ENCODE measurements around the gene CKAP5.
"Not testable (repeated sequence)": the region's sequence is repeated elsewhere in the genome, so short reads cannot be mapped to it uniquely, and the experiment has no call there.

Gene CKAP5

DNA sequence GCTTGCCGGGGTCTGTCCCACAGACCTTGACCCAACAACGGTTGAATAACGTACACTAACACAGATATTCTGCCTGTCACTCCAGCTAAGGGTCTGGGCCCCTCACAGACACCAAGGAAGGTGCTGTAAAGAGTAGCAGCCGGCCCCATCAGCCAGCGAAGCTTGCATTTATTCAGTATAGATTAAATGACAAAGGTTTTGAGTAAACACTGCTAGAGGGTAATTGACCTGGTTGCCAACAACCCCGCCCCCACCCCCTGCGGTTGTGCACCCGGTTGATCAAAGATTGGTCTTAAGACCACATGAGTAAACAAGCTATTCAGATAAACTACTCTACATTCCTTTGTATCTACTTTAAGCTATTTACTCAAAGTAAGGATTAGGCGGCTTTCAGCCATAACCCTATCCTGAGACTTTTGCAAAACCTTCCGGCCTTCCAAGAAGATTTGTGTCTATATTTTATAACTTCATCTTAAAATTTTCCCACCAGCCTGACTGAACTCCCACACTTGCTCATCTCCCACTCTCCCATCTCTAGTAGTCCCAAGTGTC lies 4.8 kb upstream of the CKAP5 start:
- DNase-seq, result no peak

DNA sequence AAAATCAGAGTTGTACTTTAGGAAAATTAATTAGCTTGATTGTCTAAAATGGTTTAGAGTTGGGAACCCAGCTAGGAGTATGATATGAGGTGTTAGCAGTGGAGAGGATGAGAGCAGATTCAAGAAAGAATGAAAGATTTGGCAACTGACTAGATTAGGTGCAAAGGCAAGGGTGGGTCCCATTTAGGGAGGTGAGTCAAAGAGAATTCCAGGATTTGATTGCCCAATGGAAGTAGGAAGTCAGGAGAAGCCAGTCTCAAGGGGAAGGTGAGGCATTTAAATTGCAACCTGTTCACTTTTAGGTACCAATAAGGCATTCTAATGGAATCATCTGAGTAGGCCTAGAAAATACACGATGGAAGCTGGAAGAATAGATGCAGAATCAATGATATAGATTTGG lies 3.6 kb upstream of the CKAP5 start:
- no peak for DNase-seq

DNA sequence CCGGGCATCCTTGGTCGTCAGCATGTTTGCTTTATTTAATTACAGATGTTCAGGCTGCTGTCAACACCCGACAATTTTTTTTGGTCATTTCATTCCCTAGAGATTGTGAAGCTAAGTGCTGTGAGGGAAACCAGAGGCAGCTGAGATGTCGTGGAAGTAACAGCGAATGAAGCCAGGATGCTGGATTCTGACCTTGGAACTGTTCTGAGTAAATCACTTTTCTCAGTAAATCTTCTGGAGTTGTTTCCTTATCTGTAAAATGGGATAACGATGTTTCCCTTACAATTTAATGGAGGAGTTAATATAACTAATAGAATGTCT lies 390 bp upstream of the CKAP5 start:
- DNase-seq, result no peak

DNA sequence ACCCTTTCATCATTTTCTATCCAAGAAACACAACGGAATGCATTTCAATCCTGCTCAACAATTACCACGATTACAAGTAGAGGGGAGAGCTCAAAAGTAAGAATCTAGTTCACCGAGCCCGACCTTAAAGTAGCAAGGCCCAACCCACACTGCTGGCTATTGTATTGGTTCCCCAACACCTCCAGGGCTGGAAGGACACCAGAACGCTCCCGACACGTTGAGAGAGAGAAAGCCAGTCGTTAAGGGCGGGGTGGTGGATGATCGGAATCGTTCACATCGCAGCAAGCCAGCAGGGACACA lies 690 bp downstream of the CKAP5 start:
- DNase-seq, result peak; percentile 2

DNA sequence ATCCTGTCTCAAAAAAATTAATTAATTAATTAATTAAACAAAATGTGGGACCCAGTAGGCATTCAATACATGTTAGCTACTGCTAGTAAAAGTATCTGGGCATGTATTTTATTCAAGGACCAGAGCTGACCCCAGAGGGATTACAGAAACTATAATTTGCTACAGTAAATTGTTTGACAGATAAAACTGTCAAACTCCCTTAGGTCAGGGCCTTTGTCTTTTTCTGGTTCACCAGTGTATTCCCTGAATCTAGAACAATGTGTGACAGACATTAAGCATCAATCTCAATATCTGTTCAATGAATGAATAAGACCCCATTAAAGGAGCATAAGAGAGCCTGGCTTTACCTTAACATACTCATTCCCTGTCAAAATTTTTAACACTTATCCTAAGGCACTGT lies 6.0 kb downstream of the CKAP5 start:
- DNase-seq, result no peak

DNA sequence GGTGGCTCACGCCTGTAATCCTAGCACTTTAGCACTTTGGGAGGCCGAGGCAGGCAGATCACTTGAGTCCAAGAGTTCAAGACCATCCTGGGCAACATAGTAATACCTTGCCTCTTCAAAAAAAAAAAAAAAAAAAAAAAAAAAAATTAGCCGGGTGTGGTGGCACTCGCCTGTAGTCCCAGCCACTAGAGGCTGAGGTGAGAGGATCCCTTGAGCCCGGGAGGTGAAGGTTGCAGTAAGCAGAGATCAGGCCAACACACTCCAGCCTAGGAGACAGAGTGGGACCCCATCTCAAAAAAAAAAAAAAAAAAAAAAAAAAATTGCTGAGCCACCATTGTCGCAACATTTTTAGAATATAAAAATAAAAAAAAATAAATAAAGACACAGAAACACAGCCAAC lies 7.6 kb downstream of the CKAP5 start:
- DNase-seq, result no peak

DNA sequence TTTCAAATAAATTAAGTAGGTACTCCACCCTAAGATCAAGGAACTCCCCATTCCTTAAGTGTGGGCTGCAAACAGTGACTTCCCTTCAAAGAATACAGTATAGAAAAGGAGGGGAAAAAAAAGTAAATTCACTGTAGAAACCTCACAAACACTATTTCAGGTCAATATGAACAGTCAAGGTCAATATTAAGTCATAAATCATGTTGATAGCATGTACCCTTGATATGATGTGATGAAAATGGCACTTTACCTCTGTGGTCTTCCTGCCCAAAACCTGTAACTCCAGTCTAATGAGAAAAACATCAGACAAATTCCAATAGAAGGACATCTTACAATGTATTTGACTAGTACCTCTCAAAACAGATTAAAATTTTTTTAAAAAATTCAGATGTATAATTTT lies 8.2 kb downstream of the CKAP5 start:
- no peak for DNase-seq

DNA sequence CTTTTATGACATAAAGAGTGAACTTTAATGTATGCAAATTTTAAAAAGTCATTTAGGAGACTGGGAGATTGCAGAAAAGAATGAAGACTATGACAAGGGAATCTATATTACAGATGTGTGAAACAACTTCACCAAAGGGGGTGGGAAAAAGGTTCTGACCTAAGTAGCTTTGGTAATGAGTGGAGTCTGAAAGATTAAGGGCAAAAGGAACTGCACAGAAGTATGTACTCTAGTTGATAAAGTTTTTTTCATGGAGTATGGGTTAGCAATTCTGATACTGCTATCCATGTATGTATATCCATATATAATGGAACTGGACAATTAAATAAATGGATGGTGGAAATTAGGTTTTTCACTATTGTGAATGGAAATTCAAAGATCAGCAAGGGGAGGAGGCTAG lies 9.2 kb downstream of the CKAP5 start:
- DNase-seq, result no peak

DNA sequence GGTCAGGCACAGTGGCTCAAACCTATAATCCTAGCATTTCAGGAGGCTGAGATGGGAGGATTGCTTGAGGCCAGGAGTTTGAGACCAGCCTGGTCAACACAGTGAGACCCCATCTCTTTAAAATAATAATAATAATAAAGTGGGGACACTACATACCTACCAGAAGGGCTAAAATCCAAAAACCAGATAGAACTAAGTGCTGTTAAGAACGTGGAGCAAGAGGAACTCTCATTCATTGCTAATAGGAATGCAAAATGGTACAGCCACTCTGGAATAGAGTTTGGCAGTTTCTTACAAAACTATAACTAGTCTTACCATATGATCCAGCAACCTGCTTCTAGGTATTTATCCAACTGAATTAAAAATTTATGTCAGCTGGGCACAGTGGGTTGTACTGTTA lies 9.6 kb downstream of the CKAP5 start:
- no peak for DNase-seq

DNA sequence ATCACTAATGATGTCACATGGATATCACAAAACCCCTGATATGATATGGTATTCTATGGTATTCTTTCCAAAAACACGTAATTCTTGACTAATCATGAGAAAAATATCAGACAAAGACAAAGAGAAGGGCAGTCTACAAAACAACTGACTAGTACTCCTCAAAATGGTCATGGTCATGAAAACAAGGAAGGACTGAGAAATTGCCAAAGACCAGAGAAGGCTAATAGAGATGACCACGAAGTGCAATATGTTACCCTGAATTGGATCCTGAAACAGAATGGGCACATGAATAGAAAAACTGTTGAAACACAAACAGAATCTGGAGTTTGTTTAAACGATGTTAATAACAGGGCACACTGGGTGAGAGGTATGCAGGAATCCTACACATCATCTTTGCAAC lies 10.2 kb downstream of the CKAP5 start:
- DNase-seq, result no peak

DNA sequence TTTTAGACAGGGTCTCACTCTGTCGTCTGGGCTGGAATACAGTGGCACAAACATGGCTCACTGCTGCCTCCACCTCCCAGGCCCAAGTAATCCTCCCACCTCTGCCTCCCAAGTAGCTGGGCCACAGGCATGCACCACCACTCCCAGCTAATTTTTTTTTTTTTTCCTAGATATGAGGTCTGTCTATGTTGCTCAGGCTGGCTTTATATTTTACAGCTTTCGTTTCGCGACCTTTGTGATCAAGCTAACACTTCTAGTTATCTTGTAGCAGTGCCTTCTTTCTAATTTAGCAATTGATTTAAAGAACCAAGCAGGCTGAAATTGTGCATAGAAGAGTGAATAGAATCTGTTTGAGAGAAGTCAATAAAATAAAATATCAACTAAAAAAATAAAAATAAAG lies 11.3 kb downstream of the CKAP5 start:
- no peak for DNase-seq

DNA sequence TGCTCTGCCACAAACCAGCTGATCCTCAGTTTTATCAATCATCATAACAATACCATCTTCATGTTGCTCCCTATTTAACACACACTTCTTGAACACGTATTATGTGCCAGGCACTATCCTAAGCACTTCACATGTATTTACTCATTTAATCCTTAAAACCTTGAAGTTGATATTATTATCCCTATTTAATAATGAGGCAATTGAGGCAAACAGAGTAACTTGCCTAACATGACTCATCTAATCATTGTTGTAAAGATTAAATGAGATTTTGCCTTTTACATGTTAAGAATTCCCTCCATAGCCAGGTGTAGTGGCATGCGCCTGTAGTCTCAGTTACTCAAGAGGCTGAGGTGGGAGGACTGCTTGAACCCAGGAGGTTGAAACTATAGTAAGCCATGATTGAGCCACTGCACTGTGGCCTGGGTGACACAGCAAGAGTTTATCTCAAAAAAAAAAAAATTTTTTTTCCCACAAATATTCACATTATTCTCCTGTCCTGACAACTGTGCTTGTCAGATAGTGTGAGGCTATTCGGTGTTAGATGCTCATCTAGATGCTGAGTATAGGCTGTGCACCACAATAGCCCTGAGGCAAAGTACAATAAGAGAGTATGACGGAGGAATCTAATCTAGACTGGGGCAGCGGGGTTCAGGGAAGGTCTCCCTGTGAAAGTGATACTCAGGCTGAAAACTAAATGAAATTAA lies 13.4 kb downstream of the CKAP5 start:
- no peak for DNase-seq

DNA sequence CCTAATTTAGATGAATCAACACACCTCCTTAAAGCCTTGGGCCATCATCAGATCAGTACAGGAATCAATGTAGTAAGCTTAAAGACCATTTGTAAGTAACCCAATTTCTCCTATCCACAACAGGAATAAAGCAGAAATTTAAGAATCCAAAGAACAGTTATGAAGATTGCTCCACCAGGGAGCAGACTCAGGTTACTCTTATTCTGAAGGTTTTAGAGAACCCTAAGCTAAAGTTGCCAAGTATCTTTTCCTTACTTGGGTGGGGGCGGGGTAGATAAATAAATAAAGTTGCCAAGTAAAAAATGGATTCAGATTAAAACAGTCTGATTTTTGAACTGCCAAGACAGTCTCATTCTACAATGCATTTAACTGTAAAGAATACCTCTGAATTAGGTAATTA lies 18.1 kb downstream of the CKAP5 start:
- peak; percentile 5 for DNase-seq

DNA sequence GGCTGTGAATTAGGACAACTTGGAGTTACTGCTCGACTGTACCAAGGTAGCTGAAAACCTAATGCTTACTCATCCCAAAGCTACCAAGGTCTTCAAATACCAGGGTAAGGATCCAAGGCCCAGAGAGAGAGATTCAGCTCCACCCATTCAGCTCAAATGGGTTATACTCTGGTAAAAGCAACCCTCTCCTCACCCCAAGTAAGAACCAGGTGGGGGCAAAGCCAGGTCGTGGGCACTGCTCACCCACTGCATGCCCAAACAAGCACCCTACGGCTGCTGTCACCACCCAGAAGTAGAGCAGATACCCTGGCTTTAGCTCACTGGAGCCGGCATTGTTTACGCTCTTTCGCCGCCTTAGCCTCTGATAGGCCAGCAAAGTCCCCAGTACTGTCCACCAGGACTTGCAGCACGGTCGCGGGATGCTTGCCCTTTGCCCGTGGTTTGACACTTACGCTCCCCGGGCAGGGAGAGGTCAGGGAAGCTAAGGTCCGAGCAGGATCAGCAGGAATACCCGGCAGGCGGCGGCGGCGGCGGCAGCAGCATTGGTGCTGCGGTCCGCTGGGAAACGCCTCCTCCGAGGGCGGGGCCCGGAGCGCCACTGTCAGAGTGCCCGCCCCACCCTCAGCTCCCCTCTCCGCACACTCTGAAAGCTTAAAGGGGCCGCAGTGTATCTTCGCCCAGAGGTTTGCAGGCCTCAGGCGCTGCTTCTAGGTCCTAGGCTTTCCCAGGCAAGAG lies 19.6 kb downstream of the CKAP5 start:
- DNase-seq, result peak; percentile 73

DNA sequence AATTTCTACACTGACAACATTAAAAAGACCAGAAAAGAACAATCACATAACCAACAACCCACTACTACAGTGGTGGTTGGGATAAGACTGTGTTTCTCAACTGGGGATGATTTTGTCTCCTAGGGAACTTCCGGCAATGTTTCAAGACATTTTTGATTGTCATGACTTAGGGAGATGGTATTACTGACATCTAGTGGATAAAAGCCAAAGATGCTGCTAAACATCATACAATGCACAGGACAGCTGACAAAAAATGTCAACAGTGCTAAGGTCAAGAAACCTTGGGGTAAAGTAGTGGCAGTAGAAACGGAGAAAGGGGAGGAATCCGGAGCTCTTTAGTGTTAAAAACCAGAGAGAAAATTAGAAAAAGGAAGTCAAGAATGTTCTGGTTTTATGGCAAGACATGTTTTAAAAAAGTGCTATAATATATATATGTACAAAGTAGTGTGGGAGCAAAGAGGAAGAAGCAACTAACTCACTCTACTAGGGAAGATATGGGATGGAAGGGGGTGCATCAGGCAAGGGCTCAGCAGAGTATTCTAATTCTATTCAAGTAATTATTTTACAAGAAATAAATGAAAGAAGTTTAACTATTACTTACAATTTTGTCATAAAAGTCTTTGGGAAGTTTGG lies 37.2 kb downstream of the CKAP5 start:
- DNase-seq, result peak; percentile 50

DNA sequence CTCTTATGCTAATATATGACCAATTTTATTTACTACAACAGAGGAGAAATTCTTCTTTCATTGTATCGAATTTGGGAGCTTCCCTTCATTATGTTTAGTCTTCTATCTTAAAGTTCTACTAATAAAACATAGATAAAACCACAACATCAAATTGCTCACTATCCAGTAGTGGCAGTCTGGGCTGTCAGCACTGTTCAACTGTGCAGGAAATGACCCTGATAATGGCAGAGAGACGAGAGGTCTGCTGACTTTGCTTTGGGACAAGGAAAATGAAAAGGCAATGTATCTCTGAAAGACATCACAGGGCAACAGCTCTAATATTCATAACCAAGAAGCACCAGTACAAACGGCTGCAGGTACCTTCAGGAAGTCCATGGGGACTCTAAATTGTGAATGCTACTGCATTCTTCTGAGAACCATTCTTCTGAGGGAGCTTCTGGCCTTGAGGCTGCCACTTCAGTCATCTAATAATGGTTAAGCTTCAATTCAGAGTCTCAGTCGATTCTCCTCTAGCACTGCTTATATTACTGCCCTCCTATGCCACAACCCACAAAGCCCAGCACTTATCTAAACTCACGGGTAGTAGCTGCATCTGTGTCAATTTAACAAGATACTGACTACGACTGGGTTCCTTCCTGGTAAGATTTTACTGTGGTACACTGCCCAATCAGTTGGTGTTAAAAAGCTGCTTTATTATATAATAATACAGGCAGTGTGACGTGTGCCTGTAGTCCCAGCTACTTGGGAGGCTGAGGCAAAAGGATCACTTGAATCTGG lies 44.2 kb downstream of the CKAP5 start:
- no peak for DNase-seq

DNA sequence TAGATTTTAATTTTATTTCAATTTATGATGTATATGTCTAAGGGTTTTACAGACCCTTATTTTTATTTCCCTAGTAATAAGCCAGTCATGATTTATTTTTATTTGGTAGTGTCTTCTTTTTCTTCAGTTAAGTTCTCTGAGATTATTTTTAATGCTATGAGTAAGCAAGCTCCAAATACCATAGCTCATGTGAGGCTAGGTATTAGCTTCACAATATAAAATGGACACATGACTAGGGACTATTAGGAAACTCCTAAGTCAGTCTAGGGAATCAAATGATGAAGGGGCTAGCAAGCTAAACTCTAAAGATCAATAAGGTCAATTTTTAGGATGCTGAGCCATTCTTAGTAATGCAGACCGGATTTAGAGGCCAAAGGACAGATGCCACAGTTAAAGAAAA lies 45.9 kb downstream of the CKAP5 start:
- no peak for DNase-seq

DNA sequence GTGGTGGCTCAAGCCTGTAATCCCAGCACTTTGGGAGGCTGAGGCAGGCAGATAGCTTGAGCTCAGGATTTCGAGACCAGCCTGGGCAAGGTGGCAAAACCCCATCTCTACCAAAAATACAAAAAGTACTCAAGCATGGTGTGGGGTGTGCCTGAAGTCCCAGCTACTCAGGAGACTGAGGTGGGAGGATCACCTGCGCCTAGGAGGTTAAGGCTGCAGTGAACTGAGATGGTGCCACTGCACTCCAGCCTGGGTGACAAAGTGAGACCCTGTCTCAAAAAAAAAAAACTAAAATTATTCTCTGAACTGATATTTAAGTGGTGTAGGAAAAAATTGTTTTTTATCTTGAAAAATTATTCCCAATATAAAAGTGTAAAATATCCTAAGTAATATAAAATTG lies 46.4 kb downstream of the CKAP5 start:
- DNase-seq, result not testable (repeated sequence)

DNA sequence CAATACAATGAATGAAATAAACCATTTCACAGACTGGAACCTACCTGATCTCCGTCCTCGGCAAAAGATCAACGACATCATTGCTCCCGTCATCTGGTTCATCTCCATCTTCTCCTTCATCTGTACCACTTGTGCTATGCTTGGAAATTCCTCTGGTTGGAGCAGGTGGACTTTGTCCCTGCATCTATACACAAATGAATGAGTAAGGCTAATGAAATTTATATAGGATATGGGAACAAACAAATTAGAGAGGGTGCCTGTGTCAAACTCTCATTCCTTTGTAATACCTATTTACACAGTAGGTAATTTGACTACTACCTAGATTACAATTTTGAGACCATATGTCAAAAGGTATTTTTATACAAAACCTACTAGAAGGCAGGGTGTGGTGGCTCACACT lies 67.7 kb downstream of the CKAP5 start:
- DNase-seq, result no peak

DNA sequence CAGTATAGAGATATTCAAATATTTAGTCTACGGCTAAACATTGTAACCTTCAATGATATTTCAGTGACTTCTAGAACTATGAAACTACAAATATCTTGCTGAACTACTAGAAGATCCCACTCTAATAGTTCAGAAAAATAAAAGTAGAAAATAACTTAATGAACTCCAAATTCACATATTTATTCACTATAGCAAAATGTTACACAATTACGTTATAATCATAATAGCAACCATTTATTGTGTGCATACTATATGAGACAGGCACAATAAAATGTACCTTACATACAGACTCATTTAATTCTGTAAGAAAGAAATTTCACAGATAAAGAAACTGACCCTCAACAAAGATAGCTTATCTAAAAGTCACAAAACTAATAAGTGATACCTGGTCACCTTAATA lies 69.2 kb downstream of the CKAP5 start:
- no peak for DNase-seq

DNA sequence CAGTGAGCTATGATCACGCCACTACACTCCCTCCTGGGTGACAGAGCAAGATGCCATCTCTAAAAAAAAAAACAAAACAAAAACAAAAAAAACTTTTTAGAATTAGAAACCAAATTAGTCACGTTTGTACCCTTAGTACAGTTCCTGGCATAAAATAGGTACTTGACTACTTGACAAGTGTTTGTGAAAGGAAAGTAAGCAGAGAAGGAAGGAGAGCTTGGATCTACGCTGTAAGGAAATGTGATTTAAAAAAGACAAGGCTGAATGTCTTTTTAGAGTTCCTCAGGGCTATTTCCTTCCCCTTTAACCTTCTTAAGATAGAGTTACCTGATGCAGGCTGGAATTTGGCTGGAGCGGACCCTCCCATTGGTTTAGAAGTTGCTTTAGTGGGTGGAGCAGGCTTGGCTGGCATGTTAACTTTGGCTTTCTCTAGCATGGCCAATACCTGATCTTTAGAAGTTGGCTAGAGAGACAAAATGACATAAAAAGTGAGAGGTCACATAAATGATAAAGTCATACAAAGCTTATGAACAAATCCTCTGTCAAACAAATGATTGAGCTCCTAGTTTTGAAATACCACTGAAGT lies 76.4 kb downstream of the CKAP5 start:
- no peak for DNase-seq

DNA sequence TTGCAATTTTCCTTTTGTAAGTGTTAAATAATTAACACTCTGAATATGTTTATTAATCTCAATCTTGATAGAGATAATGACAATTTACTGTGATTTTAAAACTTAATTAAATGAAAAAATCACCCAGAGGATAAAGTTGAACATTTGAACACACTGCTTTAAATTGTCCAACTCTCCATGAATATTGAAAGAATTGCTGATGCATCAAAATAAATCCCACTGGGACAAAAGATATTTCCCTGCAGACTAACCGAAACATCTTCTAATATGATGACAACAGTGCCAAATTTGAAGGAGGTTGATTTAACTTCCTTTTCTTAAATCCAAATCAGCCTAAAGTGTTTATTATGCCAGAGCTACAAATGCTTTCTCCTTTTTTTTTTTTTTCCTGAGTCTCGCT lies 79.4 kb downstream of the CKAP5 start:
- no peak for DNase-seq

DNA sequence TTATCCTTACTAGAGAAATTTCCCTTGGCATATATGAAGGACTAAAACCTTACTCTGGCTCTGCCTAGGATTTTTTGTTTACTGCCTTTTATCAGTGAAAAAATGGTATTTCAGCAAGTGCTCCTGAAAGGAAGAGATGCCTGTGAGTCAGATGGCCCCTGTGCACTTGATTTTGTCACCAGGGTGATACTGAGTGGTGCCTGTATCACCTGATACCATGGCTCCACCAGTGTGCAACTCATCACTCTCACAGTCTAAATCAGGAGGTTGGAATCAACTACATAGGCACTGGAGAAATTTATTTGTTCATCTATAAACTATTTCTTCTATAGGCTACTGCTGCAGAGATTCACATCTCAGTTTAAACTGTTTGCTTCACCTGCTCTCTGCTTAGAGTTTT lies 83.8 kb downstream of the CKAP5 start:
- DNase-seq, result no peak
